Activated T-helper 2 cell treated with anti-CD3 and anti-CD28 coated beads, Interferon-gamma antibody, Interleukin-2, Interleukin-4, amounts not matched to agents 10 μg/mL and 5 μg/mL and 100 μg/mL, durations not matched to agents 14 hours and 24 hours and 36 hours (primary cell): ENCODE data around the gene LPAR2. TPM values are rescaled to one million over a fixed set of nuclear protein-coding genes. Genes with fewer than 3 reads are reported as not detected.

ENCODE experiments used
- DNase-seq: peaks from one replicate; pipeline ENCODE4 v3.0.0; 2021; ENCODE audit warnings: low spot score
- H3K27ac Mint-ChIP-seq: one replicate; pipeline ENCODE4 v1.8.0; 2021; ENCODE audit warnings: mixed read lengths
- H3K27me3 Mint-ChIP-seq: one replicate; pipeline ENCODE4 v1.8.0; 2021; ENCODE audit warnings: low read depth, mixed read lengths
- H3K36me3 Mint-ChIP-seq: one replicate; pipeline ENCODE4 v1.8.0; 2021; ENCODE audit warnings: low read depth, mixed read lengths
- H3K4me1 Mint-ChIP-seq: one replicate; pipeline ENCODE4 v1.8.0; 2021; ENCODE audit warnings: low read depth, mixed read lengths
- H3K4me3 Mint-ChIP-seq: one replicate; pipeline ENCODE4 v1.8.0; 2021; ENCODE audit warnings: low read depth, mild to moderate bottlenecking, moderate library complexity, mixed read lengths
- H3K9me3 Mint-ChIP-seq: one replicate; pipeline ENCODE4 v1.8.0; 2021; ENCODE audit warnings: mixed read lengths
- intact Hi-C: fragments of 100-400 bp; cut with micrococcal nuclease; formaldehyde crosslinking; loops from one replicate; pipeline ENCODE4 v1.15.1; 2023
- total RNA-seq: library from RNA; stranded (reverse); gene quantifications from 2 replicates; pipeline ENCODE4 v1.2.3, GENCODE V29; 2022

LPAR2 gene
- total RNA-seq, 1 donor from 2014 or later = 29.8 TPM

DNA sequence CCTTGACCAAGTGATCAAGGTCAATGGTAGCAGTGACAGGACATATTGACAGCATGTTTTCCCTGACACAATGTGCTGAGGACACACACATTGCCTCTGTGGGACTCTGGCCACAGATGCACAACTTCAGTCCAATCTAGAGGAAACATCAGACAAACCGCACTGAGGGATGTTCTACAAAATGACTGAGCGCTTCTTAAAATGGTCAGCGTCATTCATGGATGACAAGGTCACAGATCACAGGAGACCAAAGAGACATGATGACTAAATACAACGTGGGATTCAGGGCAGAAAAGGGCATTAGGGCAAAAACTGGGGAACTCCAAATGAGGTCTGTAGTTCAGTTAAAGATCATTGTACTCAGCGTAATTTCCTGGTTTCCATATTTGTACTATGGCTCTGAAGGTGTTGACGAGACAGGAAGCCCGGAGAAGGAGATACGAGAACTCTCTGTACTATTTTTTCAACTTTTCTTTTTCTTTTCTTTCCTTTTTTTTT lies 30.2 kb downstream of the LPAR2 start:
- Mint-ChIP-seq H3K36me3 (peaks cover 49% of the 10 kb centered on the region), H3K9me3 (peaks cover 4% of the 10 kb centered on the region), H3K27ac (peak overlapping the region; percentile 99)

DNA sequence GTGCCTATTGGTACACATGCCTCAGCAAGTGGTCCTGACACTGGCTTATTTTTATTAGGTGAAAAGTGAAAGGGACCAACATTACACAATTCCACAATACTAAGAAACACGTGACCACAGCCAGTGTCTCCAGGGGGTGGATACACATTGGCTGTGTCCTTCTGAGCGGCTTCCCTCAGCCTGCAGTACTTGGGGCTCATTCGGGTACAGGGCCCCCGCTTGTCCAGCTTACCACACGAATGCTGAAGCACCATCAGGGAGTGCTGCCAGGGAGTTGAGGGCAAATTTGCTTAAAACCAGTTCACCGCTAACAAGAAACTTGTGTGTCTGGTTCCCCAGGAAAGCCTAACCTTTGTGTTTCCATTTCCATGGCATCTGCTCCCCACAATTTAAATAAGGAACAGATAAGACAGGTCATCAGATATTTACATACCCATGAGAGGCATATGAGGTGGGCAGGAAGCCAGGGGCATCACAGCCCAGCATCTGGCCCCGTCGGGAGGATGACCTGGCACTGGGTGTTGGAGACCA lies 32.8 kb downstream of the LPAR2 start:
- H3K9me3 Mint-ChIP-seq = no peaks in the 10 kb centered on the region
- H3K36me3 Mint-ChIP-seq = peaks cover 54% of the 10 kb centered on the region
- intact Hi-C loops = loop anchor here (5.0 kb wide), 1 partner anchor 208 kb away; no protein-coding TSS in a partner anchor
- no peak for DNase-seq
- no peak overlapping the region for H3K4me3 Mint-ChIP-seq
- peak overlapping the region; percentile 74 for H3K27ac Mint-ChIP-seq
- H3K4me1 Mint-ChIP-seq = peaks cover 59% of the 10 kb centered on the region
- H3K27me3 Mint-ChIP-seq = no peaks in the 10 kb centered on the region

More for the DNA sequence above, 30.2 kb downstream of the LPAR2 start:
- Mint-ChIP-seq H3K4me1 (peaks cover 59% of the 10 kb centered on the region), H3K4me3 (peak overlapping the region; percentile 73), H3K27me3 (no peaks in the 10 kb centered on the region)
- DNase-seq = peak; percentile 70
- intact Hi-C loops = loop anchor here (1.0 to 5.0 kb wide), 5 partner anchors 9 to 211 kb away; partner anchors contain the start of genes ATP13A1, GMIP and PBX4

DNA sequence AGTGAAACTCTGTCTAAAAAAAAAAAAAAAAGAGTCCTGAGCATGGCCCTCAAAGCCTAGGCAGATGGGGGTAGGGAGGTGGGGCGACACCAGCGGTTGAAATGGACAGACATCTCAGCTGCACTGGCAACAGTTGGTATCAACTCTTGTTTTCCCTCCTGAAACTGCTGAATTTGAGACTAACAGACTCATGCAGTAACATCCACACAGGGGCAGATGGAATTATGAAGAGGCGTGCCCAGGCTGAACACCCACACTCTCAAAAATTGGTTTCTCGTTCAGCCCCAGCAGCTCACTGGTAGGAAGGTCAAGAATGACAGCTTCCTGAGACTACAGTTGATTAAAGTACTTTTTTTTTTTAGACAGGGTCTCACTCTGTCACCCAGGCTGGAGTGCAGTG lies 33.6 kb downstream of the LPAR2 start:
- peak overlapping the region; percentile 93 for H3K27ac Mint-ChIP-seq
- DNase-seq = no peak
- no peaks in the 10 kb centered on the region for H3K9me3 Mint-ChIP-seq
- H3K4me1 Mint-ChIP-seq = peaks cover 64% of the 10 kb centered on the region
- H3K4me3 Mint-ChIP-seq = no peak overlapping the region
- intact Hi-C loops = no loop called here
- H3K36me3 Mint-ChIP-seq = peaks cover 59% of the 10 kb centered on the region
- no peaks in the 10 kb centered on the region for H3K27me3 Mint-ChIP-seq

DNA sequence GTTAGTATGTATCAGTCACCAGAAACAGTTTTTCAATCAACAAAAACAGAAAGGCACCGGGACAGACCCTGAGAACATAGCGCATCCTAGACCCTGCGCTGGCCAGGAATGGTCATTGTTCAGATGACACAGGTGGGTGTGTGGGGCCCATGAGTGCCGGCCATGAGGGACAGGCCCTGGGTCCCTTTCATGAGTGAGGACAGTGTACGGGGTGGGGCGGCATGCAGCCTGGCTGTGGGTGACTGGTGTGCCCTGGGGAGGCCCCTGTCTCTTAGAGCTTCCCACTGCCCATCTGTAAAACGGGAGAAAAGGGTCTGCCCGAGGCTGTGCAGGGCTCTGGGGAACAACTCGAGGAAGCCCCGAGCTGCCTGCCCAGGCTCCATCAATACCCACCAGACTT lies 35.3 kb downstream of the LPAR2 start:
- Mint-ChIP-seq H3K36me3 (peaks cover 66% of the 10 kb centered on the region), H3K9me3 (no peaks in the 10 kb centered on the region), H3K27me3 (no peaks in the 10 kb centered on the region), H3K27ac (peak overlapping the region; percentile 93), H3K4me1 (peaks cover 64% of the 10 kb centered on the region), H3K4me3 (no peak overlapping the region)
- intact Hi-C loops = no loop called here
- no peak for DNase-seq

DNA sequence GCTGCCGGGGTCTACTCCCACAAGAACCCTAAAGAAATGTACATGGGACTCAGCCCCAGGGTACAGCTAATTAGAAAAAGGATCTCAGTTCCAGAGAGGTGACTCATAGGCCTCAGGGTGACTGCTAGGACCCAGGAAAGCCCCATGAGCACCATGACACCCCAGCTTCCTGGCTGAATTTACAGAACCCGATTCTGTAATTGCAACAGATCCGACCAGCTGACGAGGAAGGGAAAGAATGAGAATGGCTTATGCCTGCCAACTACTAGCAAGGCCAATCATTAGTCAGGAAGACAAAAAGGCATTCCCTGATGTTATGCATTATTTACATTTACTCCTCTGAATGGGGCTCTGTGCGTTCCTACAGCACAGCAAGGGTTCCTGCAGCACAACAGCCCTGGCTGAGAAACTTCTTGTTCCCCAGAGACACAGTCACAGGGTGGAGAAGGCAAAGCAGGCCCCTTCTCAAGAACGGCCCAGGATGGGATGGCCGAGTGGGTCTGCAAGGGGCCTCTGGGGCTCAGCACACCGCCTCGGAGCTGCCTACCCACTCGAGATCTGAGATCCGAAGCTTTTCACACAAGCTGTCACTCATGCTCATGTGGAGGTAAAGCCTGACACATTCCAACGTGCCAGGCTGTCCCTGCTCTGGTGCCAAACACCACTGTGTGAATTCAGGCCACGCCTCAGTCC lies 36.7 kb downstream of the LPAR2 start:
- peak overlapping the region; percentile 51 for H3K4me3 Mint-ChIP-seq
- H3K36me3 Mint-ChIP-seq = peaks cover 58% of the 10 kb centered on the region
- DNase-seq = peak; percentile 58
- no peaks in the 10 kb centered on the region for H3K9me3 Mint-ChIP-seq
- H3K27me3 Mint-ChIP-seq = no peaks in the 10 kb centered on the region
- peak overlapping the region; percentile 93 for H3K27ac Mint-ChIP-seq
- intact Hi-C loops = loop anchor here (2.0 kb wide), 2 partner anchors 14 to 186 kb away; no protein-coding TSS in a partner anchor
- H3K4me1 Mint-ChIP-seq = peaks cover 57% of the 10 kb centered on the region

DNA sequence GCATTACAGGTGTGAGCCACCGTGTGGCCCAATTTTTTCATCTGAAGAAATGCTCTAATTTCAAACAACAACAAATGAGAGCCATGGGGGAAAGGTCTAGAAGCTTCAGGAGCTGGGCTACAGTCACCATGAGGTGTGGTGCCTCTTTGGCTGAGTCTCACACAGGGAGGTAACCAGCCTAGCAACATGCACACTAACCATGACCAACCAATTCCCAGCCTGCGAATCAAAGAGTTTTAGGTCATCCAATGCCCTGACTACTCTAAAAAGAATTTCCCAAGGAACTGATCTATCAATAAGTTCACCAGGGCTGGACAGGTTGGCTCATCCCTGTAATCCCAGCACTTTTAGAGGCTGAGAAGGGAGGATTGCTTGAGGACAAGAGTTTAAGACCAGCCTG lies 39.5 kb downstream of the LPAR2 start:
- peak overlapping the region; percentile 5 for H3K4me3 Mint-ChIP-seq
- H3K36me3 Mint-ChIP-seq = peaks cover 51% of the 10 kb centered on the region
- intact Hi-C loops = loop anchor here (5.0 kb wide), 1 partner anchor 39 kb away; the partner anchor contains the start of gene LPAR2
- no peak for DNase-seq
- peaks cover 50% of the 10 kb centered on the region for H3K4me1 Mint-ChIP-seq
- no peaks in the 10 kb centered on the region for H3K9me3 Mint-ChIP-seq
- no peaks in the 10 kb centered on the region for H3K27me3 Mint-ChIP-seq
- peak overlapping the region; percentile 93 for H3K27ac Mint-ChIP-seq

DNA sequence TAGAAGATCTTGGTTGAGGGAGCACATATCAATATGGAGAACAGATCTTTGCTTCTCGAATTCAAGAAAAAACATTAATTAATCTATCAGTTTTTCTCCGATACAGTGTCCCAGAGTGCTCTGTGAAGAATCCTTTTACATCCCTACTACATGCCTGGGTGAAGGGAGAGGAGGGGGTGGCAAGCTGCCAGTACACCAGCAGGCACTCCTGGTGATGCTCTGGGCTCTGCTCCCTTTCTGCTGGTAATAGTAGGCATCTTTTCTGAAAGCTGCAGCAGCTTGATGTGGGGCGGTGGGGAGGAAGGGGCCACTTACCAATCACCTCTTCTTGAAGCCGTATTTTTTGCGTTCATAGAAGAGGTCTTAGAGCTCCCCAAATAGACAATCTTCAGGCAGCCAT lies 40.2 kb downstream of the LPAR2 start:
- Mint-ChIP-seq H3K27me3 (no peaks in the 10 kb centered on the region), H3K27ac (peak overlapping the region; percentile 93), H3K9me3 (no peaks in the 10 kb centered on the region), H3K4me1 (peaks cover 47% of the 10 kb centered on the region), H3K4me3 (no peak overlapping the region), H3K36me3 (peaks cover 47% of the 10 kb centered on the region)
- DNase-seq = no peak
- intact Hi-C loops = loop anchor here (5.0 kb wide), 1 partner anchor 40 kb away; the partner anchor contains the start of gene LPAR2

DNA sequence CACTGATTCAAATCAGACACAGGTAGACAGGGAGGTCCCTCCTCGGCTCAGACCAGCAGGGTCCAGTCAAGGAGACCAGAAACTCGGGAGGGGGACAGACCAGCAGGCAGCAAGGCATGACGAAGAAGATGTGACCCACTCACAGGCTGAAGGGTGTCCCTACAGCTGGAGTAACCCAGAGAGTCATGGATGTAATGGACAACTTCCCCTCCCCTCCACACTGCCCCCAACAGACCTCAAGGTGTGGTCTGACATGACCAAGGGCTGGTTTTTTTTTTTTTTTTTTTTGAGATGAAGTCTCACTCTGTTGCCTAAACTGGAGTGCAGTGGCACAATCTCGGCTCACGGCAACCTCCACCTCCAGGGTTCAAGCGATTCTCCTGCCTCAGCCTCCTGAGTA lies 43.7 kb downstream of the LPAR2 start:
- Mint-ChIP-seq H3K4me3 (no peak overlapping the region), H3K4me1 (peaks cover 26% of the 10 kb centered on the region), H3K27ac (no peak overlapping the region), H3K27me3 (no peaks in the 10 kb centered on the region), H3K36me3 (peaks cover 29% of the 10 kb centered on the region), H3K9me3 (no peaks in the 10 kb centered on the region)
- no peak for DNase-seq
- intact Hi-C loops = no loop called here

DNA sequence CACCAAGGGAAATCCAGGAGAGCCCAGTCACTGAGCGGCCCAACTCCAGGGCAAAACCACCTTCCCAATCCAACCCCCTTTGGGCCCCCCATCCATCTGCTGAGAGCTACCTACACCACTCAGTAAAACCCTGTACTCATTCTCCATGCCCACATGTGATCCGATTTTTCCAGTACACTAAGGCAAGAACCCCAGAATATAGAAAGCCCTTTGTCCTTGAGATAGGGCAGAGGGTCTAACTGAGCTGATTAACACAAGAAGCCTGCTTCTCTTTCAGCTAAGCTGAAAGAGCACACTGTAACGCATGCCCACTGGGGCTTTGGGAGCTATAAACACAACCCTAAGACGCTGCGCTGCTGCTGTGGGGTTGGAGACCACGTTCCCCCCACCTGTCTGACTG lies 45.5 kb downstream of the LPAR2 start:
- Mint-ChIP-seq H3K27ac (no peak overlapping the region), H3K27me3 (no peaks in the 10 kb centered on the region), H3K4me1 (peaks cover 12% of the 10 kb centered on the region), H3K36me3 (peaks cover 19% of the 10 kb centered on the region), H3K4me3 (no peak overlapping the region), H3K9me3 (no peaks in the 10 kb centered on the region)
- no peak for DNase-seq
- intact Hi-C loops = no loop called here

DNA sequence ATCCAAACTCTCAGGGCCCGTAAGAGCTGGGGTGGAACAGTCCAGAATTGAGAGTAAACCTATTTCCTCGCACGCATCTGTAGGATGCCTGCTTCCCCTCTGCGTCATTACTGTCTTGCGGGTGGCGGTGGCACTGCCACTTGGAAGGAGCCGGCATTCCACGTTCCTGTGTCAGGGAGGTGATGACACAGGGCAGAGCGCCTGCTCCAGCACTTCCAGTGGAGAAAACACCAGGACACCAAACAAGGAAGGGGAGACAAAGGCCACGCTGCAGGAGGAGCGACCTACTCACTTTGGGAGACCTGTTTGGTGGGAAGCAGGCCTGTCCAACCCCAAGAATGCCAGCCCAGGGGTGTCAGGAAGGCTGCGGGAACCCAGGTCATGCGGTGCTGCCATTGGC lies 46.6 kb downstream of the LPAR2 start:
- H3K27me3 Mint-ChIP-seq = no peaks in the 10 kb centered on the region
- intact Hi-C loops = no loop called here
- H3K27ac Mint-ChIP-seq = no peak overlapping the region
- DNase-seq = no peak
- peaks cover 12% of the 10 kb centered on the region for H3K4me1 Mint-ChIP-seq
- no peak overlapping the region for H3K4me3 Mint-ChIP-seq
- H3K36me3 Mint-ChIP-seq = peaks cover 19% of the 10 kb centered on the region
- no peaks in the 10 kb centered on the region for H3K9me3 Mint-ChIP-seq

DNA sequence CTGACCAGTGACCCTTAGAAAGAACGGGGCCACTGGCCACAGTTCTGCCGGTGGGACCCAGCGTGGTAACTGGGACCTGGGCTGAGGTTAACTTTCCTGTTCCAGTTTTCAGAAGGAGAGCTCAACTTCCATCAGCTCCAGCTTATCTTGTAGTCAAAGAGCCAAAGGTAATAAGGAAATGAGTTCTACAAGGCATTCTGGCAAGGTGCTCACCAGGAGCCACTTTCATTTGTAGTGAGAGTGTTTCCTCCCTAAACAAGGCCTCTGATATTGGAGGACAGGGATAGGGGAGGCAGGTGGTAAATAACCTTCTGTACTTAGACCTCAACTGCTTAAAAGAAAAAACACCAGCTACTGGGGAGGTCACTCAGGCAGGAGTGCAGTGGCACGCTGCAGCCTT lies 47.6 kb downstream of the LPAR2 start:
- H3K36me3 Mint-ChIP-seq = peaks cover 15% of the 10 kb centered on the region
- peak overlapping the region; percentile 33 for H3K27ac Mint-ChIP-seq
- no peaks in the 10 kb centered on the region for H3K27me3 Mint-ChIP-seq
- H3K4me1 Mint-ChIP-seq = peaks cover 6% of the 10 kb centered on the region
- no peak overlapping the region for H3K4me3 Mint-ChIP-seq
- DNase-seq = no peak
- no peaks in the 10 kb centered on the region for H3K9me3 Mint-ChIP-seq
- intact Hi-C loops = no loop called here

DNA sequence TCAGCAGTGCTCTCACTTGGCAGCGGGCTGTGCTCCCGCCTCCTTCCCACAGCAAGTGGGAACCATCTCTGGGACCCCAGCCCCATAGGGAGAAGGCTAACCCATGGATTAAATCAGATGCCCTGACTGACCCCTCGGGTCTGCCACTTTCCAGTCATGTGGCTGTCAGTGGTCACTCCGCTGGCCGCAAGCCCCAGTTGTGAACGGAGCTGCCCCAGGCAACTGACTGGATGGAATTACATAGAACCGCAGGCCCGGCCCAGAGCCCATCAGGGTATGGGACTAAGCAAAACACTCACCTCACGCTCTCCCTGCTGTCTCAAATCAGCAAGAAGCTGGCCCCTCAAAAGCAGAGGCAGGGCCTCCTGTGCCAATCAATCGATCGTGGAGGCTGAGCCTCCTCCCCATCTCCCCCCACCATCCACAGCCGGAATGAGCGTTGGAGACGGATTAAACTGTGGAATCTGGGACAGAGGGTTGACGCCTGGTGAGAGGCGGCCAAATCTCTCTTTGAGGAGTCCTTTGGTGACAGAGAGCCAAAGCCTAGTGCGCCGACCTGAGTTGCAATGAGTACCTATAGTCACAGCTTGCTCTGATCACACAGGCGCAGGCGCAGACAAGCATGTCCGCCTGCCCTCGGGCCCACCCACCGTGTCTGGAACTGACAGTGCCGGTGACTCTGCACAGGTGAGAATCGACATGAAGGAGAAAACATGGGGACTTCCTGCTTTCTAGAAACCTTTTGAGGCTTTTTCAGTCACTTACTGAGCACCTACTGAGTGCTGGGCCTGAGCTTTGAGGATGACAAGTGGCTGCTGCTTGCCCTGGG lies 48.3 kb downstream of the LPAR2 start:
- Mint-ChIP-seq H3K4me1 (peaks cover 5% of the 10 kb centered on the region), H3K36me3 (peaks cover 14% of the 10 kb centered on the region), H3K4me3 (no peak overlapping the region), H3K27me3 (no peaks in the 10 kb centered on the region), H3K27ac (no peak overlapping the region), H3K9me3 (no peaks in the 10 kb centered on the region)
- intact Hi-C loops = no loop called here
- no peak for DNase-seq
